Brain microvascular endothelial cell (primary cell): ENCODE results near the gene CACNG1.
"Not testable (repeated sequence)": the region's sequence is repeated elsewhere in the genome, so short reads cannot be mapped to it uniquely, and the experiment has no call there.

ENCODE experiments used
- DNase-seq: peaks from one replicate; pipeline ENCODE4 v3.0.0-alpha.2; 2020
- H3K27ac ChIP-seq: fragments of 250-450 bp; sonication (Bioruptor Pico); 2 replicates; pipeline ENCODE4 v1.5.1; 2020; ENCODE audit warnings: mild to moderate bottlenecking, moderate library complexity
- H3K27me3 ChIP-seq: fragments of 250-450 bp; sonication (Bioruptor Pico); replicated peaks from 2 replicates; pipeline ENCODE4 v1.5.1; 2020; ENCODE audit warnings: mild to moderate bottlenecking
- H3K36me3 ChIP-seq: fragments of 250-450 bp; sonication (Bioruptor Pico); replicated peaks from 2 replicates; pipeline ENCODE4 v1.5.1; 2020; ENCODE audit warnings: mild to moderate bottlenecking
- H3K4me3 ChIP-seq: 2 replicates; pipeline ENCODE4 v1.5.1; 2011; ENCODE audit warnings: low read depth, mild to moderate bottlenecking, control low read depth, low read length, moderate library complexity
- CTCF ChIP-seq: IDR thresholded peaks from 2 replicates; pipeline ENCODE4 v1.5.1; 2011; ENCODE audit warnings: low read depth, mild to moderate bottlenecking, moderate library complexity, low read length, control low read depth, inconsistent platforms; ENCODE audit errors: missing control alignments
- in situ Hi-C: cut with HindIII; loops from 2 replicates; pipeline ENCODE4 v1.10.0; 2017; ENCODE audit warnings: low sequenced_read_pairs, low pct_ligation_motif_present

The CACNG1 gene

GRCh38 chr17:67033613-67034012 lies 10.7 kb upstream of the CACNG1 start:
- no peak for TF ChIP-seq CTCF
- Histone ChIP-seq H3K27me3 (no peaks in the 10 kb centered on the region), H3K4me3 (no peak overlapping the region), H3K27ac (no peak overlapping the region), H3K36me3 (no peaks in the 10 kb centered on the region)
- DNase-seq: no peak
- in situ Hi-C loops: no loop called here

GRCh38 chr17:67035131-67036083 lies 8.9 kb upstream of the CACNG1 start:
- no peak for TF ChIP-seq CTCF
- in situ Hi-C loops: no loop called here

DNA sequence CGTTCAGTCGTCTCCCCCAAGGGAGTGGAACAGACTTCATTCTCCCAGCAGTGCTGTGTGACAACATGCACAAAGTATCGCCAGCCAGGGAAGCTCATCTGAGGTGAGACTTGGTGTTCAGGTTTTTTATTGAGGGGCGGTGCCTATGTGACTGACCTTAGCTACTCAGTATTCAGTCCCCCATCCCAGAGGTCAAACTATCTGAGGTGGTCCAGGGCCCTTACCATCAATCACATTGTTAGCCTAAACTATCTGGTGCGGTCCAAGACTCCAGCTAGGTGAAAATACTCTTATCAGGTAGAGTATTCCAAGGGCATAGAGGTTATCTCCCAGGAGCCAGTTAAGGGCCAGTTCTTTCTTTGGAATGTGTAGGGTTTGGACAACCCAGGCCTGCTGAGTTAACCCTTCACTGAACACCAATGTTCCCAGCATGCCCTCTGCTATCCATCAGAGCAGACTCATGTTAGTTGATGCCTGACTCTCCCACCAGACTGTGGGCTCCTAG lies 5.4 kb upstream of the CACNG1 start:
- no peaks in the 10 kb centered on the region for H3K27me3 ChIP-seq

More at GRCh38 chr17:67035131-67036083, 8.9 kb upstream of the CACNG1 start:
- Histone ChIP-seq H3K36me3 (no peaks in the 10 kb centered on the region), H3K27me3 (no peaks in the 10 kb centered on the region), H3K27ac (no peak overlapping the region), H3K4me3 (no peak overlapping the region)
- no peak for DNase-seq

GRCh38 chr17:67040652-67041051 lies 3.7 kb upstream of the CACNG1 start:
- TF ChIP-seq CTCF: no peak
- Histone ChIP-seq H3K36me3 (no peaks in the 10 kb centered on the region), H3K4me3 (no peak overlapping the region), H3K27me3 (no peaks in the 10 kb centered on the region), H3K27ac (no peak overlapping the region)
- in situ Hi-C loops: no loop called here
- no peak for DNase-seq

More for the DNA sequence above, 5.4 kb upstream of the CACNG1 start:
- Histone ChIP-seq H3K4me3 (no peak overlapping the region), H3K27ac (no peak overlapping the region), H3K36me3 (no peaks in the 10 kb centered on the region)
- in situ Hi-C loops: no loop called here
- DNase-seq: no peak
- no peak for TF ChIP-seq CTCF

GRCh38 chr17:67041119-67041518 lies 3.2 kb upstream of the CACNG1 start:
- H3K36me3 ChIP-seq, DNase-seq, in situ Hi-C loops, H3K4me3 ChIP-seq, H3K27ac ChIP-seq, H3K27me3 ChIP-seq: not testable (repeated sequence)

DNA sequence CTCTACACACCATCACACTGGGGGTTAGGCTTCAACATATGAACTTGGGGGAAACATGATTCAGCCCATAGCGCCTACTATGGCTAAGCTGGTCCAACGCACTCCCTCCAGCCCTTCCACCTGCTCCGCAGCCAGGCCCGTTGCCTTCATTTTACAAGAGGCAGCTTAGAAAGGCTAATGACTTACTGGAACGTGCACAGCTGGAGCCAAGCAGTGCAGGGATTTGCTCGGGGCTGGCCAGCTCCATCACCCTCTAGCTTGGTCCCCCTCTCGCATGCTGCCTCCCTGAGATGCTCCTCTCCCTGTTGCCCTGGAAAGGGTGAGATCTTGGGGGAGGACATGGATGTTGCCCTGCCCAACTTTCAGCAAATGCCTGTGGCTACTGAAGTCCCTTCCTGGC lies 2.8 kb upstream of the CACNG1 start:
- Histone ChIP-seq H3K4me3 (no peak overlapping the region), H3K36me3 (no peaks in the 10 kb centered on the region), H3K27ac (no peak overlapping the region), H3K27me3 (no peaks in the 10 kb centered on the region)
- in situ Hi-C loops: no loop called here
- no peak for TF ChIP-seq CTCF
- DNase-seq: no peak
